HG03460 (cell line): Measurements from ENCODE around the gene XYLT1.
A peak's percentile ranks its signal among the peaks of the same experiment; 100 is the strongest.

ENCODE experiments used
- ATAC-seq: cut with Tn5 transposase; IDR thresholded peaks from one replicate; pipeline ENCODE4 v1.9.1; 2021; ENCODE audit not compliant: unreplicated experiment

Gene XYLT1

DNA sequence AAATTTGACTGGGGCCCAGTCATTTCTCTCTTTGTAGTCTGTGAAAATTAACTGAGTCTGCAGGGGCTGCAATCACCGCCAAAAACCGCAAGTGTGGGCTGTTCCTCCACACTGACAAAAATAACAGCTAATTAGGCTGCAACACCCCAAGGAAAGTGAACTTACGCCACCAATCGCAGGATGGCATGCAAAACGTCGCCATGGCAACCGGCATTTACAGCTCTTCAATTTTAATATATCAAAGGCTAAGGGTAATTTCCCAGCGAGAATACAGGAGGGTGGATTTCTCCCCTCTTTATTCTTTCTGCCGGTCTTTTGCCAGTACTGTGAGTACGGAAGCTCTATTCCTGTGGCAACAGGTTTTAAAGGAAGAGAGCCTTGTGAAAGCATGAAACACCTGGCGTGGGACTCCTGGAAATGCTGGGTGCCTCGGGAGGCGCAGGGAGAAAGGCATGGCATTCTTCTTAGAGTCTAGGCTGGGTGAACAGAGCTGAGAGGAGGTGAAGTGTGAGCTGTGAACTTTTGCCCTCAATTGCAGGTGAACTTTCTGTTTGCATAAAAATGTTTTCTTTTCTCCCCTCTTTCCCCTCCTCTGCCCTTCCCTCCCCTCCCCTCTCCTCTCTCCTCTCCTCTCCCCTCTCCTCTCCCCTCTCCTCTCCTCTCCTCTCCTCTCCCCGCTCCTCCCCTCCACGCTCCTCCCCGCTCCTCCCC, 399.7 kb downstream of the XYLT1 start:
- peak; percentile 75 for ATAC-seq

DNA sequence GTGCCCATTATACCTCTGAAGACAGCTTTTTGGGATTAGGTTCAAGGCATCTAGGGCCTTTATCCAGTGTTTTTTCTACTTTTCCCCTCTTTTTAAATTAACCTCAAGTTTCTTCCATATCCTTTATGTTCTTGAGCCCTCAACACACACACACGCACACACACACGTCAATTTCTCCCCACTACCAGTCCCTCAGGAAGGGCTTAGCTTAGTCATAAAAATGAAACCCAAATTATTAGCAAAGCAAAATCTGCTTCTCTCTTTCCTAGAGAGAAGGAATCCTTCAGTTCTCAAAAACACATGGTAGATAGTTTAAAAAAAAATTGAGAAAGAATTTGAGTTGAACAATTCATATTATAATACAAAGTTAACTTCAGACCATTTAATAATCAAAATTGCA, 401.1 kb downstream of the XYLT1 start:
- ATAC-seq = no peak

DNA sequence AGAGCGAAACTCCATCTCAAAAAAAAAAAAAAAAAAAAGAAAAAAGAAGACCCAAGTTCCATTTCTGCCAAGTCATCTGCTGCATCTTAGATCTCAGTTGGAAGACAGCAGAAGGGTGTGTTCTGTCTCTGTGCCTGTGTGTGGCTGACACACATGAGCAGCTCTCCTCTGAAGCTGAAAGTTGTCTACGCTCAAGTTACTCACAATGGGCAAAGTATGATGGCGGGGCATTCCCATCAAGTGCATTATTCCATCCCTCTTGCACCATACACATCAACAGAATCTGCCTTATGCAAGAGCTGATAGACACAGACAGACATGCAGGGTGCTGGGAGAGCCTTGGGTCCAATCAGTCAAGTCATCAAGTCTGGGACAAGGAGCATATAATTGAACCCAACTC, 402.2 kb downstream of the XYLT1 start:
- ATAC-seq = no peak

DNA sequence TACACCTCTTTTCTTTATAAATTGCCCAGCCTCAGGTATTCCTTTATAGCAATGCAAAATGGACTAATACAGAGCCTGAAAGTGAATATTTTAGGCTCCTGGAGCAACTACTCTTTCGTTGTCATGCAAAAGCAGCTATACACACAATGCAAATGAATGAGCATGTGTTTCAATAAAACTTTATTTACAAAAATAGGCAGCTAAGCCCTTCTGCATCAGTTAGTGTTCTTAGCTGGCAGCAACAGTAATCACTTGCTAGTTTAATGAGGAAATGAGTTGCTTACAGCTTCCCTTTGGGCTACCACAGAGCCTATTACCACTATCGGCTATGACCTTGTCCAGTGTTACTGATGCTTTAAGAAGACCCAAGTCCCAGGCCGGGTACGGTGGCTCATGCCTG, 402.9 kb downstream of the XYLT1 start:
- ATAC-seq = no peak

DNA sequence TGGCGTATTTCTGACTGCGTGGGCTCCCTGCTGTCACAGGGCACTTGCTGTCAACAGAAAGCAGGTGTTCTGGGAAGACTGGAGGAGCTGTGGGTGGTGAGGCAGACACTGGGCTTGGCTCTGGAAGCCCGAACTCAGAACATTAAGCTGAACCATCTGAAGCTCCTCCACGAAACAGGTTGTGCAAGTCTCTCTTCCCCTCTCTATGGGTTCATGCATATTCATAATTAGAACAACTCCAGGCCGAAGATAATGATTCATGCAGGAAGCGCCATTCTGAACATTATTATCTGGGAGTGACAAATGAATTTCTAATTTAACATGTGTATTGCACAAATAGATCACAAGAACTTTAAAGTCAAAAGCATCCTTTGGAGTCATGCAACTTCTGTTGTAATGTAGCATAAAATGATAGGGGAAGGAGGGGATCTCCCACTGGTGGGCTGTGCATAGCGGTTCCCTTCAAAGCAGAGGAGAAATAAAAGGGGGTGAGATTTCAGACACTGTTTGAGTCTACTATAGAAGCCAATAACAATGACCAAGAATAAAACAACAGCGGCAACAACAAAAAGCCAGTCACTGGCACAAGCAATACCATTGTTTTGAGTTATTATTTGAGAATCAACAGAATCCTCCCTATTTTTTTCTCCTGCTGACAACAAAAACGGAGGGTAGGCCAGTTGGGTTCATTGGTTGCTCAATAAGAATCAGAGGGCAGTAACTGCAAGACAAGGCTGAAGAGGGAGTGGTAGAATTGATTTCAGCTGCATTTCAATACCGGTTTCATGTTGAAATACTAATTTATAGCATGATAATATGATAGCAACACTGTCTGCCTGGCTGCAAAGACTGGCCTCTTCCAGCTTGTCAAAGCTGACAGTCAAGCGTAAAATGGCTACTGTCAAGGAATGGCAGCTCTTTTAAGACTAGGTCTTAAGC, 407.3 kb downstream of the XYLT1 start:
- ATAC-seq = no peak

DNA sequence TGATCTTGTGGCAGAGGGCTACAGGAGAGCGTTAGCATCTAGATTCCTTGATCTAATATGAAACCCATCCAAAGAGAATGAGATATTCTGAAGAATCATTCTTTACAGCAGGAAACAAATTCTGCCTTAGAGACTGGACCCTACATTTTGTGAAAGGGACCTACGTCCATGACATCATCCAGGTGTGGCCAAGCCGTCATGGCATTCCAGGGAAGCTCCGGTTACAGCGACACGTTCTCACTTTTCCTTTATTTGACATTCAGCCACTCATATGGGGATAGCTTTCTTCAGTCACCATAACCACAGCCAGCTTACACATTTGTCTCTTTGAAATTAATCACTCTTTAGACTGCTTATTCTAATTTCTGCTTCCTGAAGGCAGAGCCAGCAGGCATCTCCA, 408.1 kb downstream of the XYLT1 start:
- ATAC-seq = no peak

DNA sequence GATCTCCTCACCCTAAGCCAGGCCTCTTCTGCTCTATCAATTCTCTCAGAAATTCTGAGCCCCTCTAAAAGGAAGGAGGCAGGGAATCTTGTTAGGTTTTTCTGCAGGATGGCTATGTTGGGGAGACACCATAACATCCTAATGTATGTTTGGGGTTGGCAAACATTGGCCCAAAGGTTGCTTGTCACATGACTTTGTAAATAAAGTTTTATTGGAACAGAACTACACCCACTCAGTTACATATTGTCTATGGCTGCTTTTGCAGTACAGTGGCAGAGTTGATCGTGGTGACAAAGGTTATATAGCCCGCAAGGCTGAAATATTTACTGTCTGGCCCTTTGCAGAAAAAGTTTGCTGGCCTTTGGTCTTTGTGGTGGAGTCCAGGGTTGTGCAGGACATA, 409.4 kb downstream of the XYLT1 start:
- no peak for ATAC-seq

DNA sequence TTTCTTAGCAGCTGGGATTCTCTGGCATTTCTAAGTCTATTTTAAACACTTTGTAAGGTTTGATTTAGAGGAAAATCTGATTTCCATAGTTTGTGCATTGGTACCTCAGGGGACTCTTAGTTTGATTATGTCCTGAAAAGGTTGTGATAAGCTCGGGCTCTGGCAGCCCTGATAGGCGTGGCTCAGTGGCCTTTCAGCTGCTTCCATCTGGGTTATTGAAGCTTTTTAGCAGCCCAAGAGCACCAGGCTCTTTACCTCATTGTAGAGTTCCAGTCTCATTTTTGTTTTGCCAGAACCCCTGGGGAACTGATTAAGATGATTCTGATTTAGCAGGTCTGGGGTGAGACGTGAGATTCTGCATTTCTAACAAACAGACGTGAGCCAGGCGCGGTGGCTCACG, 412.3 kb downstream of the XYLT1 start:
- no peak for ATAC-seq

DNA sequence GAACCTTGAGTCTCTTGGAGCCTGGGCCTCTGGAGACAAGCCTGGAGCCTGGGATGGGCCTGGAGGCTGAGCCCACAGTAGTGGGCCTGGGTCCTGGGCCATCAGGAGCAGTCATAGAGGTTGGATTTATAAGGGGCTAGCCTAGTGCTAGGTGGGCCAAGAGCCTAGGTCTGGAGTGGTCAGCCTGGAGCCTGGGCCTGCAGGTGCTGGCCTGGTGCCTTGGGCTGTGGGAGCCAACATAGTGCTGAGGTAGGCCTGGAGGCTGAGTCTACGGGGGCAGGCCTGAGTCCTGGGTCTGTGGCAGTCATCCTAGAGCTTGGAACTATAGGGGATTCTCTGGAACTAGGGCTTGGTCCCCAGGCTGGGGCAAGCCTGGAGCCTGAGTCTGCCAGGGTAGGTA, 414.1 kb downstream of the XYLT1 start:
- ATAC-seq = no peak

DNA sequence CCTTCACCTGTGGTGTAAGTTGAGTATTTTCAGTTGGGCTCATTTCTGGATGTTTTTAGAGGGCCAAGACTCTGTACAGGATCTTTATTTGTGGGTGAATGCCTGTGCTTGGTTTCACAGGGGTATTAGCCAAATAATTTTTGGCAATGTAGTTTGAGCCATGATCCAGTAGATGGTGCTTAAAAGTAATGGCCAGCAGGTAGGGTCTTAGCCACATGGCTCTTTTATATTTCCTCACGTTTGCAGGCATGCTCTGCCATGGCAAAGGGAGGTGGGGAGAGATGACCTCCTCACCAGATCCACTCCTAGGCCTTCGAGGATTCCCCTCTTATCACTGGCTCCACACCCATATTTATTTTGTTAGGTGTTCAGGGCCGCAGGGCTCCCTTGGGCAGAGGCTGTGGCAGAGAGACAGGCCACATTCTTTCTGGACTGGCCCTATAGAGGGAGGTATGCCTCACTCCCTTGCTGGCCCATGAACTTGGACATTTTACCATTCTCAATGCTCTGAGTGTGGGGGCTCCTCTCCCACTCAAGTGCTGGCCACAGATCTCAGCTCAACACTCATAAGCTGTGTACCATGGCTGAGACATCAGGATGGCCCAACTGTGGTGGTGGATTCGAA, 417.1 kb downstream of the XYLT1 start:
- no peak for ATAC-seq
